Nephron (organoid): Measurements from ENCODE around the gene TTF2.

ENCODE experiments used
- H3K27ac Mint-ChIP-seq, 3 experiments: 2 replicates each; pipeline ENCODE4 v1.8.0; 2020; ENCODE audit warnings: mixed read lengths in 3 of 3, mild to moderate bottlenecking in 2 of 3, moderate library complexity in 1 of 3
- H3K27me3 Mint-ChIP-seq: 2 replicates; pipeline ENCODE4 v1.8.0; 2021; ENCODE audit warnings: low read depth, mild to moderate bottlenecking, moderate library complexity, mixed read lengths
- H3K36me3 Mint-ChIP-seq: 2 replicates; pipeline ENCODE4 v1.8.0; 2020; ENCODE audit warnings: low read depth, mixed read lengths
- H3K4me1 Mint-ChIP-seq: 2 replicates; pipeline ENCODE4 v1.8.0; 2020; ENCODE audit warnings: mixed read lengths
- H3K4me3 Mint-ChIP-seq, 3 experiments: 2 replicates each; pipeline ENCODE4 v1.8.0; 2020; ENCODE audit warnings: mild to moderate bottlenecking in 3 of 3, mixed read lengths in 3 of 3, moderate library complexity in 2 of 3
- H3K9me3 Mint-ChIP-seq: 2 replicates; pipeline ENCODE4 v1.8.0; 2020; ENCODE audit warnings: mixed read lengths
- CTCF ChIP-seq, 3 experiments: fragments of 200-600 bp; sonication (generic); IDR thresholded peaks; one replicate each; pipeline ENCODE4 v1.5.0; 2021; ENCODE audit warnings: antibody characterized with exemption in 3 of 3; ENCODE audit not compliant: unreplicated experiment in 3 of 3

The TTF2 gene

GRCh38 chr1:117084231-117084630 lies 24.1 kb downstream of the TTF2 start:
- H3K27ac Mint-ChIP-seq: no peak overlapping the region
- TF ChIP-seq CTCF (IDR thresholded peaks at IDR 0.05; ENCODE audit: unreplicated experiment in 3 of 3): no peak
- H3K4me1 Mint-ChIP-seq: no peaks in the 10 kb centered on the region
- H3K4me3 Mint-ChIP-seq: no peak overlapping the region
- peaks cover 33% of the 10 kb centered on the region for H3K36me3 Mint-ChIP-seq
- no peaks in the 10 kb centered on the region for H3K9me3 Mint-ChIP-seq
- no peaks in the 10 kb centered on the region for H3K27me3 Mint-ChIP-seq

GRCh38 chr1:117087686-117088085 lies 27.6 kb downstream of the TTF2 start:
- peaks cover 22% of the 10 kb centered on the region for H3K4me1 Mint-ChIP-seq
- no peaks in the 10 kb centered on the region for H3K27me3 Mint-ChIP-seq
- peaks cover 34% of the 10 kb centered on the region for H3K36me3 Mint-ChIP-seq
- no peak for TF ChIP-seq CTCF (IDR thresholded peaks at IDR 0.05; ENCODE audit: unreplicated experiment in 3 of 3)
- no peak overlapping the region for H3K4me3 Mint-ChIP-seq
- no peaks in the 10 kb centered on the region for H3K9me3 Mint-ChIP-seq
- no peak overlapping the region for H3K27ac Mint-ChIP-seq

- H3K27me3 Mint-ChIP-seq: no peaks in the 10 kb centered on the region
- no peaks in the 10 kb centered on the region for H3K9me3 Mint-ChIP-seq
- no peak overlapping the region for H3K27ac Mint-ChIP-seq
- peaks cover 28% of the 10 kb centered on the region for H3K36me3 Mint-ChIP-seq
- H3K4me1 Mint-ChIP-seq: peaks cover 45% of the 10 kb centered on the region
- no peak overlapping the region for H3K4me3 Mint-ChIP-seq
- TF ChIP-seq CTCF (IDR thresholded peaks at IDR 0.05; ENCODE audit: unreplicated experiment in 3 of 3): no peak
Observed at GRCh38 chr1:117089996-117090395, 29.9 kb downstream of the TTF2 start.

GRCh38 chr1:117092594-117092993 lies 32.5 kb downstream of the TTF2 start:
- H3K9me3 Mint-ChIP-seq: no peaks in the 10 kb centered on the region
- H3K27me3 Mint-ChIP-seq: no peaks in the 10 kb centered on the region
- peak overlapping the region; percentile 94 to 96 (median 96) for H3K27ac Mint-ChIP-seq
- peaks cover 59% of the 10 kb centered on the region for H3K4me1 Mint-ChIP-seq
- no peak for TF ChIP-seq CTCF (IDR thresholded peaks at IDR 0.05; ENCODE audit: unreplicated experiment in 3 of 3)
- peak overlapping the region in 1 of 3 experiments; percentile 25 for H3K4me3 Mint-ChIP-seq
- H3K36me3 Mint-ChIP-seq: peaks cover 34% of the 10 kb centered on the region

GRCh38 chr1:117093091-117093534 lies 33.0 kb downstream of the TTF2 start:
- H3K27me3 Mint-ChIP-seq: no peaks in the 10 kb centered on the region

More at GRCh38 chr1:117093091-117093534, 33.0 kb downstream of the TTF2 start:
- H3K4me1 Mint-ChIP-seq: peaks cover 59% of the 10 kb centered on the region
- peak overlapping the region; percentile 94 to 96 (median 96) for H3K27ac Mint-ChIP-seq
- peak overlapping the region in 1 of 3 experiments; percentile 25 for H3K4me3 Mint-ChIP-seq
- H3K9me3 Mint-ChIP-seq: no peaks in the 10 kb centered on the region
- H3K36me3 Mint-ChIP-seq: peaks cover 35% of the 10 kb centered on the region
- TF ChIP-seq CTCF (IDR thresholded peaks at IDR 0.05; ENCODE audit: unreplicated experiment in 3 of 3): no peak
